Left lobe of liver (tissue), 2 donors: Measurements from ENCODE around the gene TOMM5. TPM values are rescaled to one million over a fixed set of nuclear protein-coding genes. Genes with fewer than 3 reads are reported as not detected.

Experiments
- ATAC-seq: fragments of 200-7000 bp; cut with Tn5 transposase; one replicate; pipeline ENCODE4 v1.9.1; 2020; ENCODE audit warnings: mild to moderate bottlenecking, moderate library complexity
- DNase-seq: peaks from one replicate; pipeline ENCODE4 v3.0.0-alpha.2; 2020; ENCODE audit warnings: low spot score
- total RNA-seq: library from RNA; stranded (reverse); gene quantifications from one replicate; pipeline ENCODE4 v1.2.1, GENCODE V29; 2021
- donor health status: DM: no; HTN: no; CAD: no; lungs with moderate emphysema.
- donor health status: DM: no; HTN: yes; CAD: no.

The TOMM5 gene
- total RNA-seq = 35.4 TPM

DNA sequence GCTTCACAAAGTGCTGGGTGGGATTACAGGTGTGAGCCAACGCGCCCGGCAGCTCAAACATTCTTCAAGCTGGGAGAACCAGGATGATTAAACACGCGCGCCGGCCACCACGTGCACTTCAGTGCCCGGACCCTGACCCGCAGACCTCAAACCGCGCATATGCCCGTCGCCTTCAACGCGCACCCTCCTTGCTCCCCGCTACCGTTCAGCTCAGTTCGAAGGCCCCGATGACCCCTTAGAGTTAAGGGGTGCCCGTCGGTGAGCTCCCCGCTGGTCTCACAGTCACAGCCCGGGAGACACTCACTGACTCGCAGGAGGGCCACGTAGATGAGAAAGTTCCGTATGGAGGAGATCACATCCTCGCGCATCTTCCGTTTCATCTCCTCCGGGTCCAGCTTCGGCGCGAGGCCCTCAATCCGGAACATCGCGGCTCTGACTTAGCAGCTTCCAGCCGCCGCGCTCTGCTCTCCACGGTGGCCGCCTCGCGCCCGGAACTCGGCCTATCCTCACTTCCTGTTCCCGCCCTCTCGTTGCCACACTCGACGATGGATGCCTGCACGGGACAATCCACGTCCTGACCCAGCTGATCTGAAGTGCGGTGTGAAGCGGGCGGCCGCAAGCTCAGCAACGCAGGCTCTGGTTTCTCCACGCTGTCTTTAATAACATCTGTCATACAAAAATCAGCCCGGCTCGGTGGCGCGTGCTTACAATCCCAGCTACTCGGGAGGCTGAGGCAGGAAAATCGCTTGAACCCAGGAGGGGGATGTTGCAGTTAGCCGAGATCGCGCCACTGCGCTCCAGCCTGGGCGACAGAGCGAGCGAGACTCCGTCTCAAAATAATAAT, at the start of gene TOMM5:
TSS of gene TOMM5 (minus strand) at position 490 of the 844 bp plus-strand sequence. CDS start at position 425, 65 bp downstream.
- ATAC-seq = peak; percentile 96

DNA sequence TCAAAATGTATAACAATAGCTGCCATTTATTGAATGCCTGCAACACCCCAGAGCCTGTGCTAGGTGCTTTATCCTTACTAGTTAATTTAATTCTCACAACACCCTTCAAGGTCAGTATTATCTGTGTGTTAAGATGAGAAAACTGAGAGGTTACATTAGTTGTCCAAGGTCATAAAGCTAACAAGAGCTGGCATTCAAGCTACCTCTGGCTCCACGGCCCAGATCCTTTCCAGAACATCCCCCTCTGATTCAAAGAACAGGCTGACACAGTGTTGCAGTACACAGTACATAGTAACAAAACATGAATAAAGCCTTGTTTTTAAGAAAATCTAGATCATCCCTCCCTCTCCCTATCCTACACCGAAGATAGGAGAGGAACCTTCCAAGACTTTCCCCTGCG, 48.9 kb upstream of the TOMM5 start:
- no peak for ATAC-seq
- no peak for DNase-seq

More for the DNA sequence above, at the start of gene TOMM5:
- peak; percentile 95 for DNase-seq

DNA sequence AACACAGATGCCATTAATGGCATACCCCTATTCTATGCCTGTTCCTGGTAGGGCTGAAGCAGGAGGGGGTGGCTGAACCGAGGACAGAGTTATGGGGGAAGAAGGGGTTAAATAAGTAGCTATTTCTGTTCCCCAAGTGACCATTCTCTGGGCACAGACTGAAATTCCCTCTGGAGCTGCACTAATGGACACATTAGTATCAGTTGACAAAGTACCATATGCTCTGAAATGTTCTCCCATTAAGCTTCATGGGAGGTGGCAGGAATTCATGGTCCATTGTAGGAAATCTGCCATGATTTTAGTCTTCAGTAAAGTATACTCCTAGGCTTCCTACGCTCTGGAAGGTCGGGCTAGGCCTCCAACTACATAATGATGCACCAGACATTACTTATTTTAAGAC, 47.8 kb upstream of the TOMM5 start:
- DNase-seq (no peak), ATAC-seq (no peak)

DNA sequence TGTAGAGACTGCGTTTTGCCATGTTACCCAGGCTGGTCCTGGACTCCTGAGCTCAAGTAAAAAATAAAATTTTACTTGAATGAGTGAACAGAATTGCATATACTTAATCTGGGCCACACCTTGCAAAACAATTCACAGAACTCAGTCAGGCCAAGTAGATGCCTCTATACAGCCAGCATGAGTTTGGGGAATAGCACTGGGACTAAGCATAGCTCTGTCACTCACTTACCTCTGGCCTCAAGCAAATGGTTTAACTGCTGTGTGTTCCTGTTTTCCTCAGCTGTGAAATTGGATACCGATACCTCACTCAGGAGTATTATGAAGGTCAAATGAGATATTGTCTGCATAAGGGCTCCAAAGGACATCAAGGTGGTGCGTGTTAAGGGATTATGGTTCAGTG, 47.4 kb upstream of the TOMM5 start:
- no peak for DNase-seq
- no peak for ATAC-seq

DNA sequence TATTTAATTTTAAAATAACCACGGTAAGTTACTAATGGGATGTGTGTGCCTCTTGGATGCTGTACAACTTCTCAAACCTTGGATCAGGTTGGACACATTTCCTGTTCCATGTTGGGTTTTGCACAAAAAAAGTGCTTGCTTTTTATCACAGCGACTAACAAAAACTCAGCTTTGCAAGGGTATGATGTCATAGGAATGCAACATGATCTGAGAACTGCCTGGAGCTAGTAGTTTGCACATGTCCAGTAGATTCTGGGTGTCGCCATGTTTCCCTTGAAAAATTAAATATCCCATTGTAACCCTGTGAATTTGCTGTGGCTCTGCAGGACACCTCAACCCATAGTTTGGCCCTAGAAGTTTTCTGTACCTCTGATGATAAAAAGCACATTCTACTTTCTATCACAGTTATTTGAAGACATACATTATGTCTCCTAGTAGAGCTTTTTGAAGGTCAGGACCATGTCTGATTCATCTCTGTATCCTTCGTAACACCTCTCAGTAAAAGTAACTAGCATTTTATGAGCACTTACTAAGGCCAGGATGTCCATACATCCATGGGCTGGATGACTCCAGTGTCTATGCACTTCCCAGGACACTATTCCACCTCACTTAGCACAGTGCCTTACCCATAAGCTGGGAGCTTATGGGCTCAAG, 46.8 kb upstream of the TOMM5 start:
- DNase-seq (no peak), ATAC-seq (no peak)

DNA sequence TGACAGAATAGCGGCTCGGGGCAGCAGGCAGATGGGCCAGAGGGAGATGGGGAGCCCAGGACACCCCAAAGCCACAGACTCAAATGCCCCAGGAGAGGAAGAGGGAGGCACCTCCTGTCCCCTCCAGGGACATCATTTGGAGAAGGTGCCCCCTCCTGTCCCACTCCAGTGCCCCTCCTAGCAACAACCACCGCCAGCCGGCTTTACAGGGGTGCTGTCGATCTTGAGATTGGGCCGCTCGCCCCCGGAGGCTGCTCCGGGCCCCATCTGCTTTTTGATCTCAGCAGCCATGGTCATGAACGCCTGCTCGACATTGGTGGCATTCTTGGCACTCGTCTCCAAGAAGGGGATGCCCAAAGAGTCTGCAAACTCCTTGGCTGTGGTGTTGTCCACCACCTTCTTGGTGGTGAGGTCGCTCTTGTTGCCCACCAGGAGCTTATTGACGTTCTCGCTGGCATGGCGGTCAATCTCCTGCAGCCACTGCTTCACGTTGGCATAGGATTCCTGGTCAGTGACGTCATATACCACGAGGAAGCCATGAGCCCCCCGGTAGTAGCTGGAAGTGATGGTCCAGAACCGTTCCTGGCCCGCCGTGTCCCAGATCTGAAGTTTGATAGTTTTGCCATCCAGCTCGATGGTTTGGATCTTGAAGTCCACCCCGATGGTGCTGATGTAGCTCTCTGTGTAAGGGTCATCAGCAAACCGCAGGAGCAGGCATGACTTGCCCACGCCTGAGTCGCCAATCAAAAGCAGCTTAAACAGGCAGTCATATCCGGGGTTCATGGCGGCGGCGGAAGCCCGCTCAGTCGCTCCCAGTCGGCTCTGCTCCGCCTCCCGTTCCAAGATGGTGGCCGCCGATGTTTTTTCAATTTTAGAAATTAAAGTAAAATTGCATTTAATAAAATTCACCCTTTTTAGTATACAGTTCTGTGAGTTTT, 44.4 kb upstream of the TOMM5 start:
- DNase-seq (no peak), ATAC-seq (no peak)

DNA sequence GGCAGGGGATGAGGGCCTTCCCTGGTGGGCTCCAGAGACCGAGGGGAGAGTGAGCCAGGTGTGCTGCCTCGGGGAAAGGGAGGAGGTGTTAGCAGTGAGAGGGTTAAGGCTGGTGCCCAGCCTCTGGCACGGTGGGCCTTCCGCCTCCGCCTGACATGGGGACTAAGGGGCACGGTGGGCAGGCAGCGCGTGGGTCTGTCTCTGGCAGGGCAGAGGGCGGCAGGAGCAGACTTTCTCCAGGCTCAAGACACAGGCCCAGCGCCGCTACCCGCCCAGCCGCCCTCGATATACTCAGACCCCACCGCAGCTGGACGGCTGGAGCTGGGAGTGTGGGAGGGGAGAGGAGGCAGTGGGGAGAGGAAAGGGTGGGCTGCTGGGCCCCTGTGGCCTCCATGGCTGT, 43.4 kb upstream of the TOMM5 start:
- no peak for DNase-seq
- ATAC-seq = no peak

DNA sequence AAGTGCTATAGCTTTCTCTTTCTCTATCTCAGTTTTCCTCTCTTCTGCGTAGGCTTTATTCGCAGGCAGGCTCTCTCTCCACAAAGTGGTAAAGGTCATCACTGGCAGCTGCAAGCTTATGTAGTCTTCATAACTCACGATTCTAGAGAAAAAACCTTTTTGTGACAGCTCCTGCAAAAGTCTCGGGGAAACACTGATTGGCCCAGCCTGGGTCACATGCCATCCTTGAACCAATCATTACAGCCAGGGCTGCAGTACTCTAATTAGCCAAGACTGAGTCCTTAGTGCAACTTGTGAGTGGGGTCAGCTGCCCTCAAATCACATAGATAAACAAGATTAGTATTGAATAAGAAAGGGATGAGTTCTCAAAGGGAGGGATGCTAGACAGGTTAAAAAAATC, 40.1 kb upstream of the TOMM5 start:
- ATAC-seq (no peak), DNase-seq (no peak)

DNA sequence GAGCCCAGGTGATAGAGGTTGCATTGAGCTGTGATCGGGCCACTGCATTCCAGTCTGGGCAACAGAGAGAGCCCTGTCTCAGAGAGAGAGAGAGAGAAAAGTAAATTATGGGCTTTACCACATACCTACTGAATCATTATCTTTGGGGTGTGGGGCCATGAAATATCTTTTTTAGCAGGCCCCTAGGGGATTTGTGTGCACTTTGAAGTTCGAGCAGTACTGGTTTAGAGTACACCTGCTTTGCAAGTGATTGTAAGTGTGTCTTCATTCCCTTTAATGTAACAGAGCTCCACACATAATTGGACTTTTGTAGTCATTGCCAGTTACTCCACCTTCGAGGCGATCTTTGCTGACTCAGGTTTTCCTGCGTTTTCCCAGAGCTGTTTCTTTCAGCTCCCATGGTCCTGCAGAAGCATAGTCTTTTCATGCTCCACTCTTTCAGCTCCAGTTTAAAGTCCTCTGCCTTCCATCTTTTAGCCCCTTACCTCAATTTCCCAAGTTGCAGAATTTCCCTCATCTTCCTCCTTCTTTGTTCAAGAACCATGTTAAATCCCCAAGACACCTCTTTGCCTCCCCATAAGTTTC, 34.4 kb upstream of the TOMM5 start:
- no peak for ATAC-seq
- no peak for DNase-seq

DNA sequence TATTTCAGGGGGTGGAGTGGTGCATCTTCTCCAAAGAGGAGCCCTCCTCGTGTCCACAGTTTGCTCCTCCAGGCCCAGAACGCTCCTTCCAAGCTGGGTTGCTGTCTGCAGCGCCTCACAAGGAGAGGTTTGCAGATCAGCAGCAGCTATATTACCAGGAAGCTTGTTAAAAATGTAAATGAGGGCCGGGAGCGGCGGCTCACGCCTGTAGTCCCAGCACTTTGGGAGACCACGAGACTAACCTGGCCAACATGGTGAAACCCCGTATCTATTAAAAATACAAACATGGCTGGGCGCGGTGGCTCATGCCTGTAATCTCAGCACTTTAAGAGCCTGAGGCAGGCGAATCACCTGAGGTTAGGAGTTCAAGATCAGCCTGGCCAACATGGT, 33.4 kb upstream of the TOMM5 start:
- DNase-seq (no peak), ATAC-seq (no peak)

DNA sequence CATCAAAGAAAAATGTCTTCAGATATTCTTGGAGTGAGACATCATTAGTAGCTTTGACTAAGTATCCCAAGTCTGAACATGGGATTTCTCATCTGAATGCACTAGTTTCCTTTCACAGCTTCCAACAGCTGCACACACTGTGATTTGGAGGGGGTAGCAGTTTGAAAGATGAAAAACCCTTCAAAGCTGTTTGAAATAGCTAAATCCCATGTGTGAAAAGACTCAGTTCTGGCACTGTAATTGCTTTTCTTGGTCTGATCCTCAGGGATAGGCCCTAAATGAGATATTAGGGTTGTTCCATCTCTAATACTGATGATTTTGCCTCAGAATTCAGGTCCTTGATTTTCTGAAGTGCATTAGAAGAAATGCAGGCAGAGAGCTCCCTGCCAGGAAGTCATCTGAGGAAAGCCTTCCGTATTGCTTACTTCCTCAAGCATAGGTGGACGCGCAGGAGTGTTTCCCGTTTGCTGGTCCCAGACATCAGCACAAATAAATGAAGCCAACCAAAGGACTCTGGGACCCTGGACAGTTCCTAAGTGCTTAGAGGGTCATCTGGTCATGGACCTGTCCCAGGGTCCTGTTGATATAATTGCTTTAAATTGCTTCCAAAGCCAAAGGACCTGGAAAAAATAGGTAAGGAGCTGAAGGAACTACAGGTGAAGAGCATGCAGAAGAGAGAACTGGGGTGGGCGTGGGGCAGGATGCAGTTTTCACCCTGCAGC, 32.8 kb upstream of the TOMM5 start:
- no peak for DNase-seq
- no peak for ATAC-seq

DNA sequence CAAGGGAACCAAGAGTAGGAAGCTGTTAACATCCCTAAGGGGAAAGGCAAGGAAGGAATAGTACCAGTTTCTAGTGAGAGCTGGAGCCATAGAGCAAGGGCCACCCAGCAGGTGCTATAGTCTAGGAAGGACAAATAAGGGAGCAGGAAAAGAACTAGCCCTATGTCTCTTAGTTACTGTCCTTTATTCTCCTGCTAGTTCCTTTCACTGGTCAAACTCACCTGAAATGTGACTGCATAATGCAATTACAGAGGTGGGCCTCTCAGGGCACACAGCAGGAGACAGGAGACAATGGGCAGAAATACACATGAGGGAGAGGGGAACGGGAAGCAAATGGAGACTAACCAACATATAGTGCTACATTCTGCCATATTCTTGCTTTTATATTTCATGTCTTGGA, 31.7 kb upstream of the TOMM5 start:
- DNase-seq (no peak), ATAC-seq (no peak)

DNA sequence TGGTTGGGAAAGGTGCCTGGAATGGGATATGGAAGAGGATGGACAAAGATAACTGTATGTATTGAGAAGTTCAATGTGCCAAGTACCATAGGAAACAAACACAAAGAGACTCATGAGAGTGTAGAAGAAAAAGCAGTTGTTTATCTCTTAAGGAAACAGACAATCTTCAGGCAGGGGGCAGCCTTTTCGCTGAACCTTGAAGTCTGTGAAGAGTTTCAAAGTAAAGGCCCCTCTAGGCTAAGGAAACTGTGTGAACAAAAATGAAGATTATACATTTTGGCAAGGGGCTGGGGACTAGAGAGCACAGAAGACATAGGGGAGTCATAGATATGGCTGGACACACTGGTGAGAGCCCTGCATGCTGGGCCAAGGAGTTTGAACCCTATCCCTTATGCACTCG, 30.9 kb upstream of the TOMM5 start:
- ATAC-seq = no peak
- DNase-seq = no peak

DNA sequence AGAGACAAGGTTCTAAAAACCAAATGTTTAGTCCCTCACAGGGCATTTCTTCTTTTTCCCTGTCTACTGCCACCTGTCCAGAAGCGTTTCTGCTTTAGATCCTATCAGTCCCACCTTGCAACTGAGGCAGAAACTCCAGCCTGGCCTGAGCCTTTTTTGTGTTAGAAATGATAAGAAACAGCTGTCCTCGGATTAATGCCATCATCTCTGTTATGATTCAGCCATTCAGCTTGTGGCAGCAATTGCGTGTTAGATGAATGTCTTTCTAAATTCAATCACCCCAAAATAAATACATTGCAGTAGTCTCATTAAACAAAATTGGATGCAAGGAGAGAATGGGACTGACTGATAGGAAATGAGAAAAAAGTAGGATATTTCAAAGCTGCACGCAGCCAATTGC, 30.1 kb upstream of the TOMM5 start:
- ATAC-seq = no peak

DNA sequence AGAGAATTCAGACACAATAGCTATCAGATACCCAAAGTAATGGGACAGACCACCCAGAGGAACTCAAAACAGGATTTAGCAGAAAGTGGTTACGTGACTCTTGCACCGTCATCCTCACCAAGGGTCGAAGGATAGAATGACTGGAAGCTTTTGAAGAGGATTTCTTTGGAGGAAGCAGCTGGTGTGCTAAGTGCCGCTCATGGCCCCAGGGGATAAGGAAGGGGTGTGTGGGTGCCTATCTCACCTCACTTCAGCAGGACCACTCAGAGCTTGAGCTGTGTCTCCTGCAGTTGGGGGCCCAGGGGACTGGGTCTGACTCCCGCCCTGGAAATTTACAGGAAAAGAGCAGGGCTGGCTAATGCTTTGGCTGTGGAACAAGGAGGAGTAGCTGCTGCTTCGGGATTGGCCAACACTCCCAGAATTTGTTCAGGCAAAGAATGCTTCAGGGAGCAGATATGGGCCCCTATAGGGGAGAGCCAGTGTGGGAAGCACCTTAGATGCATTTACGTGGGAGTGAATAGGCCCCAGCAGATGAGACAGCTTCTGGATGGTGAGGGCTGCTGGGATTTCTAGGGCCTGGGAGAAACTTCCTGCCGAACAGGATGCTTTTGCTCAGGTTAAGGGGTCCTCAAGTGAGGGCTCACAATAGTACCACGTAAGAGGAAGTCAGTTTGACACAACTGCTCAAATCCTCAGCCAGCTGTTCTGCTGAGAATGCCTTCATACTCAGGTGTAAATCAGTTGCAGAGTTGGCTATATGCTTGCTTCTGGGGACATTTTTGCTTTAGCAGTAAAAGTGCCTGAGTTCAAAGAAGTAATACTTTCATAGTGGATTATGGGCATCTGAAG, 29.1 kb upstream of the TOMM5 start:
- no peak for ATAC-seq

More for the DNA sequence above, 30.1 kb upstream of the TOMM5 start:
- DNase-seq = no peak

DNA sequence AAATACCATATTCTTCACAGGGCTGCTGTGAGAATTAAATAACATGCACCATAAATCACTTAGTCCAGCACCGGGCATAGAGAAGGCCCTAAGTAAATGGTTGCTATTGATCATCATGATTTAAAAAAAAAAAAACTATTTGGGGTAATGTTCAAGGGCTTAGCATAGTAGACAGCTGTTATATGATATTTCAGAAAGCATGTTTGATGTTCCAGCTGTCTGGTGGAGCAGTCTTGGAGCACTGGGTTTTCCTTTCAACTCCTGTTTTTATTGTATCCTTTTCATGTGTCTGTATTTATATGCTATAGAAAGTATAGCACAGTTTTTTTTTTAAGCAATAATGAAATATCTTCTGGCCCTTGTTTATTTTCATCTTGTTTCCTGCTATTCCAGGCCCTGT, 28.0 kb upstream of the TOMM5 start:
- no peak for DNase-seq
- ATAC-seq = no peak

More for the DNA sequence above, 29.1 kb upstream of the TOMM5 start:
- no peak for DNase-seq

DNA sequence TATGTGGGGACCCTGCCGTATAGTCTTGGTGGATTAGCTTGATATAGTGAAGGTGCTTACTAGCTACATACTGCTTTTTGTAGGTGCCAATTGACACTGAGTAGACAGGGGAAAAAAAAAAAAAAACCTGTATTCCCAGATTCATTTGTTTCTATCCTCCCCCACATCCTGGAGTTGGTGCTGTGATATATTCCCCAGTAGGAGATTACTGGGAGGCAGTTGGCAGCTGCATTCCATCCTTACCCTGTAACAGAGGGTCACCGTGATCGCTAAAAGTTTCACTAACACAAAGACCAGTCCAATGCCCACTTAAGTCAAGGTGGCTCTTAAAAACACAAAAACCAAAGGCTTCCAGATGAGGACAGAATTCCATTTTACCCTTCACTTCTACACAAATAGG, 27.4 kb upstream of the TOMM5 start:
- no peak for DNase-seq
- no peak for ATAC-seq

DNA sequence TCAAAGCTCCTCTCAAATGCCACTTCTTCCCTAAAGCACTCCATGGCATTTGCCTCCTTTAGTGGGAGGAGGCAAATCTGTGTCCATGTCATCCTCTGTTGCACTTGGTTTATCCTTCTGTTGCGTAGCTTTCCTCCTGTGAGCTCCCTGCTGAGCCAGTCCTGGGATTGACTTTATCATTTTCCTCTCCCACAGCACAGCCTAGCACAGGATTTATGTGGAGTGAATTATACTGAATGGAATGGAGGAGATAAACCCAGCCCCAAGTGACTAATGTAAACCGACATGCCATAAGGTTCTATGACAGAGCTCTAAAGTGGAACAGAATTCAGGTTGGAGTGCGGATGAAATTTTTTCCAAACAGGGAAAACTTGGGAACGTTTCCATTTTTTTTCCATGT, 26.4 kb upstream of the TOMM5 start:
- DNase-seq (no peak), ATAC-seq (no peak)

DNA sequence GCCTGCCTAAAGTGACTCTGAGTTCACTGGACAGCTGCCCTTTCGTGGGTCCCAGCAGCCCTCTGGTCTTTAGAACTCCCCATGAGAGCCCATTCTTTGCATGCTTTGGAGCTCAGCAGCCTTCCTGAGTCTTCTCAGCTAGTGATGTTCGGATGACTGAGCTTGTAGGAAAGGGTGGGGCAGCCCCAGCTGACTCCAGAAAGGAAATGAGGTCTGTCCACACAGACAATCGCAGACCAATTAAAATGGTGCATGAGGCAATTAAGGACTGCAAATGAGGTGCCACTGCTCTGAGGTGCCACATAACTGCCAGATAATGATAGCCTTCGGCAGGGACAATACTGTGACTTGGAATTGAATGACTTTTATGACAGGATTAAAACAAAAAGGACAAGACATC, 25.4 kb upstream of the TOMM5 start:
- DNase-seq = no peak
- ATAC-seq = no peak
